Fibroblast of lung (primary cell): ENCODE results near the gene GLP2R. TPM values are rescaled to one million over a fixed set of nuclear protein-coding genes. Genes with fewer than 3 reads are reported as not detected.

Experiments
- DNase-seq, 2 donors: peaks; one replicate each; pipeline versions ENCODE4 v3.0.0 to v3.0.0-alpha.2; 2010; ENCODE audit warnings: low read depth in 2 of 2
- H2AFZ ChIP-seq: 2 replicates; pipeline ENCODE4 v1.5.1; 2012; ENCODE audit warnings: low read length, control low read depth, inconsistent platforms
- H3K27ac ChIP-seq: 2 replicates; pipeline ENCODE4 v1.5.1; 2011; ENCODE audit warnings: low read length, control low read depth; ENCODE audit not compliant: insufficient read depth
- H3K27me3 ChIP-seq: 2 replicates; pipeline ENCODE4 v1.5.1; 2011; ENCODE audit warnings: mild to moderate bottlenecking, low read length; ENCODE audit not compliant: control insufficient read depth, insufficient read depth
- H3K36me3 ChIP-seq: 2 replicates; pipeline ENCODE4 v1.5.1; 2011; ENCODE audit warnings: low read length; ENCODE audit not compliant: control insufficient read depth, insufficient read depth
- H3K4me1 ChIP-seq: 2 replicates; pipeline ENCODE4 v1.5.1; 2011; ENCODE audit warnings: low read length; ENCODE audit not compliant: control insufficient read depth, insufficient read depth; ENCODE audit errors: extremely low read depth
- H3K4me2 ChIP-seq: 2 replicates; pipeline ENCODE4 v1.5.1; 2011; ENCODE audit warnings: low read length, control low read depth; ENCODE audit not compliant: insufficient read depth; ENCODE audit errors: extremely low read depth
- H3K4me3 ChIP-seq, 4 experiments: fragments of 200-600 bp in 1 of 4; sonication (generic) in 1 of 4; replicated peaks in 1 of 4; 2 replicates each; pipeline ENCODE4 v1.5.1; 2011 to 2016; ENCODE audit warnings: low read length in 4 of 4, low read depth in 3 of 4, mild to moderate bottlenecking in 3 of 4, control low read depth in 2 of 4, inconsistent platforms in 1 of 4, mixed read lengths in 1 of 4; ENCODE audit not compliant: insufficient read depth in 1 of 4; ENCODE audit errors: control extremely low read depth in 1 of 4
- H3K79me2 ChIP-seq: 2 replicates; pipeline ENCODE4 v1.5.1; 2012; ENCODE audit warnings: mild to moderate bottlenecking, low read length, inconsistent platforms; ENCODE audit not compliant: control insufficient read depth, insufficient read depth
- H3K9ac ChIP-seq: 2 replicates; pipeline ENCODE4 v1.5.1; 2011; ENCODE audit warnings: mild to moderate bottlenecking, low read length, control low read depth; ENCODE audit not compliant: insufficient read depth
- H3K9me3 ChIP-seq: 2 replicates; pipeline ENCODE4 v1.5.1; 2012; ENCODE audit warnings: low read depth, low read length; ENCODE audit not compliant: control insufficient read depth, insufficient read depth
- H4K20me1 ChIP-seq: 2 replicates; pipeline ENCODE4 v1.5.1; 2011; ENCODE audit warnings: low read length; ENCODE audit not compliant: control insufficient read depth, insufficient read depth; ENCODE audit errors: extremely low read depth
- EZH2 ChIP-seq: IDR thresholded peaks from 2 replicates; pipeline ENCODE4 v1.5.1; 2012; ENCODE audit warnings: low read length, control low read depth, mild to moderate bottlenecking; ENCODE audit errors: missing control alignments
- polyA plus RNA-seq, 2 donors: library from polyadenylated mRNA; depleted of rRNA in 1 of 2; stranded (reverse) in 1 of 2; unstranded in 1 of 2; fragments of >200 nt; gene quantifications; 2 replicates each; pipeline ENCODE4 v1.2.1, GENCODE V29; 2011 to 2012; ENCODE audit warnings: missing spikeins in 1 of 2
- total RNA-seq: library from RNA; depleted of rRNA; stranded (reverse); fragments of >200 nt; gene quantifications from 2 replicates; pipeline ENCODE4 v1.2.1, GENCODE V29; 2014

The GLP2R gene
- total and polyA plus RNA-seq, 2 donors (not counting 1 experiment from before 2014, with no cell fraction given) = not detected

DNA sequence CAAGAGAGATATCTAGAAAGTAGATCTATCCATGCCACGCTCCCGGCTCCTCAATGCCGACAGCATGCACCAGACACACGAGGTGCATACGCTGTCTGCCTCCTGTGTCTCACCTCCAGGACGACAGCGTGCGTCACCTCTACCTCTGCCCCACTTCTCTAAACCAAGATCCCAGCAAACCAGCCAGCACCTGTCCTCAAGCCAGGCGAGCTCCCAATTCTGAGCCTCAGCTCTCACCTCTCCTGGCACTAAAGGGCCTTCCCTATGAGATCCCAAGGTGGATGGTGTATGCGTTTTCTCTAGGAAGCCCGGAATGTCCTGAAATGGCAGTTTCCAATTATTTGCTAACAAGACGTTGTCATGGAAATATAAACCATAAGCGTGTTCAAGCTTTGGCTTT is 115.6 kb downstream of the GLP2R start:
- no peak for DNase-seq
- Histone ChIP-seq H3K79me2 (no peaks in the 10 kb centered on the region), H3K9ac (no peak overlapping the region), H3K4me3 (no peak overlapping the region), H3K27me3 (no peaks in the 10 kb centered on the region), H3K36me3 (no peaks in the 10 kb centered on the region), H3K4me2 (no peak overlapping the region), H3K4me1 (no peaks in the 10 kb centered on the region), H3K9me3 (no peaks in the 10 kb centered on the region), H2AFZ (no peak overlapping the region), H3K27ac (no peak overlapping the region), H4K20me1 (no peaks in the 10 kb centered on the region)
- TF ChIP-seq EZH2 = no peak

Other genes starting within 250 kb of the GLP2R start
- under 0.01 and 0.33 TPM in 2 replicates for gene CFAP52, start 249.3 kb upstream of the GLP2R start, total RNA-seq
- gene CFAP52, start 249.3 kb upstream of the GLP2R start, polyA plus RNA-seq = 0.07 TPM in 1 of 2 replicates, not detected in the other
- gene USP43, start 180.4 kb upstream of the GLP2R start, total RNA-seq = under 0.01 TPM in 2 replicates
- 0.08 TPM in 1 of 2 replicates, not detected in the other for gene USP43, start 180.4 kb upstream of the GLP2R start, polyA plus RNA-seq
- gene DHRS7C, start 34.3 kb upstream of the GLP2R start, total RNA-seq = not detected in 2 replicates
- gene DHRS7C, start 34.3 kb upstream of the GLP2R start, polyA plus RNA-seq = not detected in 2 replicates
- gene GSG1L2, start 3.8 kb upstream of the GLP2R start, total RNA-seq = not detected in 2 replicates
- gene GSG1L2, start 3.8 kb upstream of the GLP2R start, polyA plus RNA-seq = not detected in 2 replicates
- gene RCVRN, start 79.3 kb downstream of the GLP2R start, total RNA-seq = not detected in 2 replicates
- not detected in 2 replicates for gene RCVRN, start 79.3 kb downstream of the GLP2R start, polyA plus RNA-seq